A549 (cell line): ENCODE data around the gene BRCC3. TPM values are rescaled to one million over a fixed set of nuclear protein-coding genes. Genes with fewer than 3 reads are reported as not detected.

ENCODE experiments used
- ATAC-seq, 2 experiments: fragments of 200-7000 bp in 1 of 2; fragments of >200 bp in 1 of 2; cut with Nextera tagmentation in 1 of 2; cut with Tn5 transposase in 1 of 2; 3 replicates each; pipeline versions ENCODE4 v1.8.0 to v1.9.1; 2018 to 2020; ENCODE audit warnings: mild to moderate bottlenecking in 1 of 2, moderate library complexity in 1 of 2
- CTCF ChIA-PET: fragments of 300-600 bp; sonication (Branson Sonifier 250); formaldehyde crosslinking; extraction: SDS; loops from one replicate; lab custom pipeline; 2021; ENCODE audit warnings: antibody characterized with exemption, inconsistent platforms; lab: Yijun Ruan, JAX
- POLR2A ChIA-PET: fragments of 350-600 bp; formaldehyde crosslinking; extraction: SDS; loops from one replicate; lab custom pipeline; 2021; ENCODE audit warnings: antibody characterized with exemption, inconsistent platforms; lab: Yijun Ruan, JAX
- DNase-seq, 2 experiments: peaks; one replicate each; pipeline versions ENCODE4 v3.0.0 to v3.0.0-alpha.2; 2011 to 2016; ENCODE audit warnings: low read depth in 1 of 2, low spot score in 1 of 2
- FAIRE-seq: peaks from 2 replicates; lab custom pipeline; 2011; peaks lifted over from hg19 to GRCh38; lab: Jason Lieb, UNC
- H3K27ac ChIP-seq, 2 experiments: fragments of >200 bp; sonication (Bioruptor Twin); formaldehyde crosslinking; 3 replicates each; pipeline ENCODE4 v1.5.1; 2016 to 2017
- H3K4me1 ChIP-seq: fragments of >200 bp; sonication (Bioruptor Twin); formaldehyde crosslinking; 3 replicates; pipeline ENCODE4 v1.6.1; 2016
- H3K4me2 ChIP-seq: fragments of >200 bp; sonication (Bioruptor Twin); formaldehyde crosslinking; 3 replicates; pipeline ENCODE4 v1.6.1; 2016
- H3K4me3 ChIP-seq: fragments of >200 bp; sonication (Bioruptor Twin); formaldehyde crosslinking; 3 replicates; pipeline ENCODE4 v1.5.1; 2016
- H3K9me3 ChIP-seq: fragments of >200 bp; sonication (Bioruptor Twin); formaldehyde crosslinking; 3 replicates; pipeline ENCODE4 v1.6.1; 2016
- CBX2 ChIP-seq: fragments of 200-600 bp; sonication (generic); IDR thresholded peaks from 2 replicates; pipeline ENCODE4 v1.6.1; 2016; ENCODE audit warnings: low read depth, mild to moderate bottlenecking, borderline replicate concordance
- CBX8 ChIP-seq: fragments of 200-600 bp; sonication (generic); IDR thresholded peaks from 2 replicates; pipeline ENCODE4 v1.6.1; 2016
- CEBPB ChIP-seq, 2 experiments: fragments of >200 bp in 1 of 2; sonication (Bioruptor Twin) in 1 of 2; formaldehyde crosslinking in 1 of 2; IDR thresholded peaks; 2 replicates each; pipeline ENCODE4 v1.6.1; 2012 to 2016
- EHF ChIP-seq: fragments of 250-450 bp; sonication (Bioruptor Pico); IDR thresholded peaks from 2 replicates; pipeline ENCODE4 v1.5.0; 2020; ENCODE audit warnings: mild to moderate bottlenecking
- ELK1 ChIP-seq: fragments of 150-350 bp; IDR thresholded peaks from 2 replicates; pipeline ENCODE4 v1.6.1; 2014; ENCODE audit warnings: low read depth, mild to moderate bottlenecking, low read length
- ESRRA ChIP-seq: fragments of 150-350 bp; IDR thresholded peaks from 2 replicates; pipeline ENCODE4 v1.6.1; 2014; ENCODE audit warnings: mild to moderate bottlenecking, low read length, borderline replicate concordance
- FOXS1 ChIP-seq: fragments of 250-450 bp; sonication (Bioruptor Pico); IDR thresholded peaks from 2 replicates; pipeline ENCODE4 v1.5.0; 2020; ENCODE audit warnings: mild to moderate bottlenecking, moderate library complexity
- JUNB ChIP-seq: fragments of >200 bp; sonication (Bioruptor Twin); formaldehyde crosslinking; IDR thresholded peaks from 2 replicates; pipeline ENCODE4 v1.6.1; 2016
- KDM5A ChIP-seq: fragments of 200-600 bp; sonication (generic); IDR thresholded peaks from 2 replicates; pipeline ENCODE4 v1.6.1; 2016; ENCODE audit warnings: antibody characterized with exemption, mild to moderate bottlenecking
- MAFK ChIP-seq: fragments of 450-650 bp; IDR thresholded peaks from 2 replicates; pipeline ENCODE4 v1.6.1; 2014; ENCODE audit not compliant: partially characterized antibody
- MAZ ChIP-seq: fragments of 150-350 bp; IDR thresholded peaks from 2 replicates; pipeline ENCODE4 v1.6.1; 2014; ENCODE audit warnings: antibody characterized with exemption, low read depth, low read length, borderline replicate concordance
- MYC ChIP-seq: IDR thresholded peaks from 2 replicates; pipeline ENCODE4 v1.6.1; 2012; ENCODE audit warnings: mild to moderate bottlenecking, inconsistent platforms, low read length, improper control_type of control experiment, borderline replicate concordance
- NFE2L2 ChIP-seq: fragments of 150-350 bp; conservative IDR thresholded peaks from 2 replicates; pipeline ENCODE4 v1.6.1; 2014; ENCODE audit warnings: low read length
- RNF2 ChIP-seq: fragments of 200-600 bp; sonication (generic); IDR thresholded peaks from 2 replicates; pipeline ENCODE4 v1.6.1; 2016; ENCODE audit warnings: low read depth, mild to moderate bottlenecking, antibody characterized with exemption, moderate library complexity, borderline replicate concordance
- SMC3 ChIP-seq: fragments of >200 bp; sonication (Bioruptor Twin); formaldehyde crosslinking; IDR thresholded peaks from 3 replicates; pipeline ENCODE4 v1.6.1; 2018; ENCODE audit warnings: inconsistent platforms
- TP53 ChIP-seq: fragments of 250-450 bp; sonication (Bioruptor Pico); IDR thresholded peaks from 2 replicates; pipeline ENCODE4 v1.5.0; 2021; ENCODE audit warnings: mild to moderate bottlenecking, moderate library complexity
- ZNF302 ChIP-seq: fragments of 250-450 bp; sonication (Bioruptor Pico); IDR thresholded peaks from 2 replicates; pipeline ENCODE4 v1.9.0; 2021; ENCODE audit warnings: inconsistent platforms, mild to moderate bottlenecking, moderate library complexity
- WGBS: methylation state at CpG from one replicate; pipeline ENCODE4 v1.1.6; 2017; ENCODE audit errors: missing lambda C conversion rate; 5-methylcytosine and 5-hydroxymethylcytosine counted together
- polyA plus RNA-seq, 4 experiments: library from polyadenylated mRNA; depleted of rRNA in 3 of 4; stranded (reverse); fragments of >200 nt; fragmentation: RNase III in 1 of 4; extraction: RNeasy Plus Mini Kit Qiagen cat#74134 plus additional on column Dnase treatment in 1 of 4; gene quantifications; 2 replicates in 3 of 4; 3 replicates in 1 of 4; pipeline ENCODE4 v1.2.3, GENCODE V29; 2011 to 2017
- TF ChIP-seq, protein P1 (sequence below): fragments of >200 bp; sonication (Bioruptor Twin); formaldehyde crosslinking; IDR thresholded peaks from 3 replicates; pipeline ENCODE4 v1.5.1; 2016
- TF ChIP-seq, protein P2 (sequence below): fragments of >200 bp; sonication (Bioruptor Twin); formaldehyde crosslinking; IDR thresholded peaks from 3 replicates; pipeline ENCODE4 v1.6.1; 2016
- TF ChIP-seq, protein P3 (sequence below): fragments of 450-650 bp; IDR thresholded peaks from 2 replicates; pipeline ENCODE4 v1.6.1; 2014; ENCODE audit warnings: antibody characterized with exemption
- TF ChIP-seq, protein P4 (sequence below): fragments of >200 bp; sonication (Bioruptor Twin); formaldehyde crosslinking; IDR thresholded peaks from 2 replicates; pipeline ENCODE4 v1.6.1; 2016

BRCC3 gene
- polyA plus RNA-seq, 2 of the 4 experiments (the other 2 are of a cell fraction): 42.0 to 42.9 TPM

DNA sequence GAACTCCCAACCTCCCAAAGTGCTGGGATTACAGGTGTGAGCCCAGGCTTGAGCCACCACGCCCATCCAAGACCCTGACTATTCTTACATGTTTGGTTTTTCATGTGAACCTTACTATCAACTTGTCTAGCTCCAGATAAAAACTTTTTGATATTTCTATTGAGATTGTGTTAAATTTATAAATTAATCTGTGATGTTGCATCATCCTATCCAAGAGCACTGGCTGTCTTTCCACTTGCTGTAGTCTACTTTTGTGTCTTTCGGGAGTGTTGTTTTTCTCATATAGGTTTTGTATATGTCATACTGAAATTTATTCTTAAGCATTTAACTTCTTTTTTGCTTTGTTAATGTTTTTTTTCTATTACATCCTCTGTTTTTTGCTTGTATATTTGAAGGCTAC lies 34.6 kb downstream of the BRCC3 start:
- H3K27ac ChIP-seq: no peak overlapping the region
- POLR2A ChIA-PET: no interaction called here
- TF ChIP-seq FOXS1 (CRISPR knock-in tag) (no peak), ZNF302 (CRISPR knock-in tag) (no peak), MAZ (no peak), RNF2 (no peak), KDM5A (no peak), ELK1 (no peak), CBX2 (no peak), MAFK (no peak), JUNB (no peak), SMC3 (no peak), NFE2L2 (no peak)
- TF ChIP-seq, protein P1, sequence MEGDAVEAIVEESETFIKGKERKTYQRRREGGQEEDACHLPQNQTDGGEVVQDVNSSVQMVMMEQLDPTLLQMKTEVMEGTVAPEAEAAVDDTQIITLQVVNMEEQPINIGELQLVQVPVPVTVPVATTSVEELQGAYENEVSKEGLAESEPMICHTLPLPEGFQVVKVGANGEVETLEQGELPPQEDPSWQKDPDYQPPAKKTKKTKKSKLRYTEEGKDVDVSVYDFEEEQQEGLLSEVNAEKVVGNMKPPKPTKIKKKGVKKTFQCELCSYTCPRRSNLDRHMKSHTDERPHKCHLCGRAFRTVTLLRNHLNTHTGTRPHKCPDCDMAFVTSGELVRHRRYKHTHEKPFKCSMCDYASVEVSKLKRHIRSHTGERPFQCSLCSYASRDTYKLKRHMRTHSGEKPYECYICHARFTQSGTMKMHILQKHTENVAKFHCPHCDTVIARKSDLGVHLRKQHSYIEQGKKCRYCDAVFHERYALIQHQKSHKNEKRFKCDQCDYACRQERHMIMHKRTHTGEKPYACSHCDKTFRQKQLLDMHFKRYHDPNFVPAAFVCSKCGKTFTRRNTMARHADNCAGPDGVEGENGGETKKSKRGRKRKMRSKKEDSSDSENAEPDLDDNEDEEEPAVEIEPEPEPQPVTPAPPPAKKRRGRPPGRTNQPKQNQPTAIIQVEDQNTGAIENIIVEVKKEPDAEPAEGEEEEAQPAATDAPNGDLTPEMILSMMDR: no peak
- TF ChIP-seq, protein P2, sequence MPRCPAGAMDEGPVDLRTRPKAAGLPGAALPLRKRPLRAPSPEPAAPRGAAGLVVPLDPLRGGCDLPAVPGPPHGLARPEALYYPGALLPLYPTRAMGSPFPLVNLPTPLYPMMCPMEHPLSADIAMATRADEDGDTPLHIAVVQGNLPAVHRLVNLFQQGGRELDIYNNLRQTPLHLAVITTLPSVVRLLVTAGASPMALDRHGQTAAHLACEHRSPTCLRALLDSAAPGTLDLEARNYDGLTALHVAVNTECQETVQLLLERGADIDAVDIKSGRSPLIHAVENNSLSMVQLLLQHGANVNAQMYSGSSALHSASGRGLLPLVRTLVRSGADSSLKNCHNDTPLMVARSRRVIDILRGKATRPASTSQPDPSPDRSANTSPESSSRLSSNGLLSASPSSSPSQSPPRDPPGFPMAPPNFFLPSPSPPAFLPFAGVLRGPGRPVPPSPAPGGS: no peak
- no peak overlapping the region for H3K4me3 ChIP-seq
- no peaks in the 10 kb centered on the region for H3K4me1 ChIP-seq
- no peak overlapping the region for H3K4me2 ChIP-seq
- FAIRE-seq (no peak), ATAC-seq (no peak), DNase-seq (no peak)
- no peaks in the 10 kb centered on the region for H3K9me3 ChIP-seq
- WGBS: 100% methylated on average over 2 of the region's 2 CpGs
- CTCF ChIA-PET: interaction anchor here (1.5 kb wide), 1 partner anchor 13 kb away, joined by 6 read pairs; no protein-coding TSS in a partner anchor

DNA sequence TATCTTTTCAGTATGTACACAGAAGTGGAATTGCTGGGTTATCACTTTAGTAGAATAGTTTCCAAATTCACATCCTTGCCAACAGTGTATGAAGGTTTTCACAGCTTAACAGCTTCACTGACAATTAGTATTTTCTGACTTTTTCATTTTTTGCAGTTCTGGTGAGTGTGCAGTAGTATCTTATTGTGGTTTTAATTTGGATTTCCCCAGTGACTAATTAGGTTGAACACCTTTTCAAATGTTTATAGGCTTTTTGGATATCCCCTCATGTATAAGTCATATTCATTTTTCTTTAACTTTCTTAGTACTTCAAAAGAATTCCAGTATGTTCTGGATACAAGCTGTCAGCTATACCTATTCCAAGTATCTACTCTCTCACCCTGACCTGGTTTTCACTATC lies 37.1 kb downstream of the BRCC3 start:
- no peak overlapping the region for H3K27ac ChIP-seq
- TF ChIP-seq, protein P3, sequence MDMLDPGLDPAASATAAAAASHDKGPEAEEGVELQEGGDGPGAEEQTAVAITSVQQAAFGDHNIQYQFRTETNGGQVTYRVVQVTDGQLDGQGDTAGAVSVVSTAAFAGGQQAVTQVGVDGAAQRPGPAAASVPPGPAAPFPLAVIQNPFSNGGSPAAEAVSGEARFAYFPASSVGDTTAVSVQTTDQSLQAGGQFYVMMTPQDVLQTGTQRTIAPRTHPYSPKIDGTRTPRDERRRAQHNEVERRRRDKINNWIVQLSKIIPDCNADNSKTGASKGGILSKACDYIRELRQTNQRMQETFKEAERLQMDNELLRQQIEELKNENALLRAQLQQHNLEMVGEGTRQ: no peak
- TF ChIP-seq CEBPB (IDR thresholded peaks at IDR 0.05): no peak
- TF ChIP-seq CBX8: no peak
- TF ChIP-seq ESRRA: no peak
- TF ChIP-seq JUNB: no peak
- TF ChIP-seq TP53 (CRISPR knock-in tag): no peak
- no peak for TF ChIP-seq ELK1
- TF ChIP-seq SMC3: no peak
- no peak for TF ChIP-seq KDM5A
- TF ChIP-seq MYC: no peak
- TF ChIP-seq, protein P4, sequence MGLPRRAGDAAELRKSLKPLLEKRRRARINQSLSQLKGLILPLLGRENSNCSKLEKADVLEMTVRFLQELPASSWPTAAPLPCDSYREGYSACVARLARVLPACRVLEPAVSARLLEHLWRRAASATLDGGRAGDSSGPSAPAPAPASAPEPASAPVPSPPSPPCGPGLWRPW: no peak
- no peak for TF ChIP-seq ZNF302 (CRISPR knock-in tag)
- no peak for TF ChIP-seq EHF
- no peak for TF ChIP-seq CBX2
- TF ChIP-seq, all 56 proteins: peak for 0
- Histone ChIP-seq H3K4me2 (no peak overlapping the region), H3K4me1 (no peaks in the 10 kb centered on the region), H3K9me3 (0 out of 3 replicates have a peak, but pooled peaks cover 2% of the 10 kb centered on the region), H3K4me3 (no peak overlapping the region)
- CTCF ChIA-PET: interaction anchor here (1.1 to 1.4 kb wide), 2 partner anchors 28 to 40 kb away, joined by 3 to 4 read pairs; no protein-coding TSS in a partner anchor
- POLR2A ChIA-PET: no interaction called here
- FAIRE-seq (no peak), ATAC-seq (no peak), DNase-seq (no peak)
